Upper lobe of right lung (tissue), 1 donor: ENCODE data around the gene PARK7. TPM values are rescaled to one million over a fixed set of nuclear protein-coding genes. Genes with fewer than 3 reads are reported as not detected.

Experiments
- ATAC-seq: fragments of 200-7000 bp; cut with Tn5 transposase; one replicate; pipeline ENCODE4 v1.9.1; 2020; ENCODE audit warnings: mild to moderate bottlenecking, moderate library complexity
- DNase-seq: peaks from one replicate; pipeline ENCODE4 v3.0.0-alpha.2; 2020
- H3K27ac ChIP-seq: fragments of 200-600 bp; one replicate; pipeline ENCODE4 v1.8.0; 2022
- H3K27me3 ChIP-seq: fragments of 200-600 bp; one replicate; pipeline ENCODE4 v1.8.0; 2022; ENCODE audit warnings: mild to moderate bottlenecking
- H3K36me3 ChIP-seq: fragments of 200-600 bp; one replicate; pipeline ENCODE4 v1.8.0; 2022
- H3K4me1 ChIP-seq: fragments of 200-600 bp; one replicate; pipeline ENCODE4 v1.8.0; 2022
- H3K4me3 ChIP-seq: fragments of 200-600 bp; one replicate; pipeline ENCODE4 v1.8.0; 2022; ENCODE audit warnings: mild to moderate bottlenecking
- H3K9me3 ChIP-seq: fragments of 200-600 bp; one replicate; pipeline ENCODE4 v1.8.0; 2022
- intact Hi-C: fragments of 100-400 bp; cut with DNase I; formaldehyde crosslinking; loops from one replicate; pipeline ENCODE4 v1.11.0; 2022
- total RNA-seq: library from RNA; stranded (reverse); fragmentation: NEBNext Ultra II Directional; extraction: Animal tissue kit (Norgen Biotek cat#: 25700); gene quantifications from one replicate; pipeline ENCODE4 v1.2.1, GENCODE V29; 2021
- TF ChIP-seq, protein P1 (sequence below): fragments of 200-600 bp; IDR thresholded peaks from one replicate; pipeline ENCODE4 v1.8.0; 2022; ENCODE audit warnings: antibody characterized with exemption
- donor health status: DM: no; HTN: yes; CAD: no; lungs with severe emphysema.

PARK7 gene
- total RNA-seq, 1 donor from 2014 or later: 184 TPM

DNA sequence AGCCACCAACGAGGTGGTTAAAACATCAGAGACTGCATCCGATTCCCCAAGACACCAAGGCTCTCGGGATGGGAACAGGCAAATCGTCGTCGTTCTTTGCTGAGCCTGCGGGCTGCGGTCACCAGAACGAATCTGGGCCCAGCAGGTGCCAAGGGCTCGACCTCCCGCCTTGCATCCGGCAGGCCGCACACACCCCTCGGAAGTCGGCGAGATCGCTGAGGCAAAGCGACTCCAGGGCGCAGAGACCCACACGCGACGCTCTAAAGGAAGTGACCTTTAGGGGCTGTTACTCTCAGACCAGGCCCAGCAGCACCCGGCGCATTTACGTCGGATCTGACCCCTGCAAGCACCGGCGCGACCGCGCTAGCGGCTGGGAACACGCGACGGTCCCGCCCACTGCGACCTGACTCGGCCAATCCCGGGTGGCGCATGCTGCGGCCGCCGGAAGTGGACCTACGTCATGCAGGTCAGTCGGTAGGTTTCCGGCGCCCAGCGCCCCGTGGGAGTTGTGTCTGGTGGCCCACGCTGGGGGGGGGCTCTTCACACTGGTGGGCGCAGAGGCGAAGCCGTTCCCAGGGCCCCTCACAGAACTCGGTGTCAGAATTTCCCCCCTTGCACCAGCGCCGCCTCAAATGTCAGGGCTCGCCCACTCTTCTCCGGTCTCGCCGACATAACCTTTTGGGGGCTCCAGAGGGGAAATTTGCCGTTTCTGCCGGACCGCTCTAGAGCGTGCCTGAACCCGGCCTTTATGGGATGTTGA, 7.5 kb upstream of the PARK7 start:
- ATAC-seq (peak; percentile 100), DNase-seq (peak; percentile 99)
- intact Hi-C loops: no loop called here
- TF ChIP-seq, protein P1, sequence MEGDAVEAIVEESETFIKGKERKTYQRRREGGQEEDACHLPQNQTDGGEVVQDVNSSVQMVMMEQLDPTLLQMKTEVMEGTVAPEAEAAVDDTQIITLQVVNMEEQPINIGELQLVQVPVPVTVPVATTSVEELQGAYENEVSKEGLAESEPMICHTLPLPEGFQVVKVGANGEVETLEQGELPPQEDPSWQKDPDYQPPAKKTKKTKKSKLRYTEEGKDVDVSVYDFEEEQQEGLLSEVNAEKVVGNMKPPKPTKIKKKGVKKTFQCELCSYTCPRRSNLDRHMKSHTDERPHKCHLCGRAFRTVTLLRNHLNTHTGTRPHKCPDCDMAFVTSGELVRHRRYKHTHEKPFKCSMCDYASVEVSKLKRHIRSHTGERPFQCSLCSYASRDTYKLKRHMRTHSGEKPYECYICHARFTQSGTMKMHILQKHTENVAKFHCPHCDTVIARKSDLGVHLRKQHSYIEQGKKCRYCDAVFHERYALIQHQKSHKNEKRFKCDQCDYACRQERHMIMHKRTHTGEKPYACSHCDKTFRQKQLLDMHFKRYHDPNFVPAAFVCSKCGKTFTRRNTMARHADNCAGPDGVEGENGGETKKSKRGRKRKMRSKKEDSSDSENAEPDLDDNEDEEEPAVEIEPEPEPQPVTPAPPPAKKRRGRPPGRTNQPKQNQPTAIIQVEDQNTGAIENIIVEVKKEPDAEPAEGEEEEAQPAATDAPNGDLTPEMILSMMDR: no peak
- H3K4me1 ChIP-seq: no peaks in the 10 kb centered on the region
- H3K27ac ChIP-seq: peak overlapping the region; percentile 93
- no peaks in the 10 kb centered on the region for H3K27me3 ChIP-seq
- no peaks in the 10 kb centered on the region for H3K36me3 ChIP-seq
- H3K9me3 ChIP-seq: no peaks in the 10 kb centered on the region
- H3K4me3 ChIP-seq: peak overlapping the region; percentile 67

GRCh38 chr1:7954683-7955082, 6.8 kb upstream of the PARK7 start:
- no peak for DNase-seq
- Histone ChIP-seq H3K9me3 (no peaks in the 10 kb centered on the region), H3K4me1 (no peaks in the 10 kb centered on the region), H3K36me3 (no peaks in the 10 kb centered on the region), H3K27me3 (no peaks in the 10 kb centered on the region), H3K27ac (peak overlapping the region; percentile 93), H3K4me3 (peak overlapping the region; percentile 67)
- intact Hi-C loops: no loop called here
- no peak for ATAC-seq
- TF ChIP-seq, protein P1: no peak

- Histone ChIP-seq H3K27me3 (no peaks in the 10 kb centered on the region), H3K4me1 (peaks cover 4% of the 10 kb centered on the region), H3K27ac (no peak overlapping the region), H3K9me3 (no peaks in the 10 kb centered on the region), H3K36me3 (no peaks in the 10 kb centered on the region), H3K4me3 (no peak overlapping the region)
- TF ChIP-seq, protein P1: no peak
- DNase-seq: no peak
- no peak for ATAC-seq
- intact Hi-C loops: no loop called here
Measured at GRCh38 chr1:7956218-7957032, 5.1 kb upstream of the PARK7 start.

DNA sequence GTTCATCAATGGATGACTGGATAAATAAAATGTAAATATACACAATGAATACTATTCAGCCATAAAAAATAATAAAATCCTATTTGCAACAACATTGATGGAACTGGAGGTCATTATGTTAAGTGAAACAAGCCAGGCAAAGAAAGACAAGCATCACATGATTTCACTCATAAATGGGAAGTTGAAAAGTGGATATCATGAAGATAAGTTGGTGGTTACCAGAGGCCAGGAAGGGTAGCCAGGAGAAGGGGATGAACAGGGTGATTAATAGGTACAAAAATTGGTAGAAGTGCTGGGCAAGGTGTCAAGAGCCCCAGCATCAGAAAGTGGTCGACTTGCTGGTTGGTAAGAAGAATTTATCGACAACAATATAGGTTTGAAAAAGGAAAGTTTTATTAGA, 1.3 kb upstream of the PARK7 start:
- intact Hi-C loops: no loop called here
- no peak for ATAC-seq
- no peaks in the 10 kb centered on the region for H3K27me3 ChIP-seq
- peak overlapping the region; percentile 84 for H3K4me3 ChIP-seq
- DNase-seq: no peak
- peak overlapping the region; percentile 94 for H3K27ac ChIP-seq
- H3K4me1 ChIP-seq: peaks cover 17% of the 10 kb centered on the region
- H3K36me3 ChIP-seq: peaks cover 23% of the 10 kb centered on the region
- no peaks in the 10 kb centered on the region for H3K9me3 ChIP-seq
- TF ChIP-seq, protein P1: no peak

DNA sequence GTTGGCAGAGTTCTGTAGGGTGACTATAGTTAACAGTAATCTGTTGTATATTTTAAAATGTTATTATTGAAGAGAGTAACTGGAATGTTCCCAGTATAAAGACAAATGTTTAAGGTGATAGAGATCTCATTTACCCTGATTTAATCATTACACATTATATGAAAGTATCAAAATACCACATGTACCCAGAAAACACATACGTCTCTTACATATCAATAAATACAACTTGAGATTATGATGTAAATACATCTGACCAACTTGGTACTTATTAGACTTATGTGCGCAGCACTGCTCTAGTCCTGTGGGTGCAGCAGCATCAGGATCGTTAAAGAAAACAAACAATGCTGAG, 670 bp upstream of the PARK7 start:
- DNase-seq (no peak), ATAC-seq (no peak)
- intact Hi-C loops: no loop called here
- Histone ChIP-seq H3K27me3 (no peaks in the 10 kb centered on the region), H3K36me3 (peaks cover 30% of the 10 kb centered on the region), H3K9me3 (no peaks in the 10 kb centered on the region), H3K4me1 (peaks cover 17% of the 10 kb centered on the region), H3K4me3 (peak overlapping the region; percentile 84), H3K27ac (peak overlapping the region; percentile 94)
- TF ChIP-seq, protein P1: no peak
